HCT116 (cell line): ENCODE measurements around the gene PLD5. TPM values are rescaled to one million over a fixed set of nuclear protein-coding genes. Genes with fewer than 3 reads are reported as not detected.

Experiments
- ATAC-seq: fragments of 200-7000 bp; cut with Tn5 transposase; 2 replicates; pipeline ENCODE4 v1.9.1; 2020; ENCODE audit warnings: mild to moderate bottlenecking, moderate library complexity
- BruUV-seq: library from RNA; stranded (reverse); fragments of 400-500 nt; replicated peaks from 2 replicates; lab custom pipeline; 2021; lab: Mats Ljungman, UMichigan
- CTCF ChIA-PET: fragments of 300-600 bp; sonication (Branson Sonifier 250); formaldehyde crosslinking; loops from one replicate; lab custom pipeline; 2021; ENCODE audit warnings: antibody characterized with exemption; lab: Charles Lee
- POLR2A ChIA-PET: fragments of 300-600, 350-600 bp; sonication (Branson Sonifier 250); formaldehyde crosslinking; loops from one replicate; lab custom pipeline; 2021; ENCODE audit warnings: antibody characterized with exemption; lab: Charles Lee
- RAD21 ChIA-PET, 2 experiments: fragments of 300-600 bp; sonication (Branson Sonifier 250); formaldehyde crosslinking; loops; one replicate each; lab custom pipeline; 2023; ENCODE audit warnings: low total read pairs in 2 of 2; ENCODE audit not compliant: uncharacterized antibody in 2 of 2, unreplicated experiment in 2 of 2, low non-redundant PET in 1 of 2; lab: Charles Lee
- DNase-seq: peaks from one replicate; pipeline ENCODE4 v3.0.0-alpha.2; 2010; ENCODE audit warnings: low read depth, low spot score
- H2AFZ ChIP-seq: fragments of 200-600 bp; shearing (Covaris generic), sonication (generic); 2 replicates; pipeline ENCODE4 v1.6.1; 2017; ENCODE audit warnings: low read depth, mixed run types, mixed read lengths, antibody characterized with exemption, low read length; ENCODE audit not compliant: poor library complexity, severe bottlenecking
- H3K27ac ChIP-seq: 2 replicates; pipeline ENCODE4 v1.5.1; 2012; ENCODE audit warnings: low read depth, low read length
- H3K27me3 ChIP-seq: fragments of 200-600 bp; sonication (generic); 2 replicates; pipeline ENCODE4 v1.6.1; 2016; ENCODE audit warnings: mixed run types, low read length, mixed read lengths; ENCODE audit not compliant: insufficient read depth
- H3K36me3 ChIP-seq, 2 experiments: fragments of 200-500 bp in 1 of 2; fragments of 200-600 bp in 1 of 2; sonication (Bioruptor generic) in 1 of 2; sonication (generic) in 1 of 2; 2 replicates each; pipeline versions ENCODE4 v1.5.1 to v1.6.1; 2014 to 2016; ENCODE audit warnings: low read length in 2 of 2, inconsistent platforms in 1 of 2, mixed read lengths in 1 of 2, mixed run types in 1 of 2; ENCODE audit not compliant: insufficient read depth in 2 of 2, control insufficient read depth in 1 of 2
- H3K4me1 ChIP-seq, 2 experiments: fragments of 200-600 bp in 1 of 2; sonication (generic) in 1 of 2; 2 replicates each; pipeline versions ENCODE4 v1.5.1 to v1.6.1; 2012 to 2017; ENCODE audit warnings: low read length in 2 of 2, inconsistent platforms in 1 of 2, mild to moderate bottlenecking in 1 of 2, mixed read lengths in 1 of 2, mixed run types in 1 of 2, moderate library complexity in 1 of 2; ENCODE audit not compliant: insufficient read depth in 2 of 2, control insufficient read depth in 1 of 2
- H3K4me2 ChIP-seq: fragments of 200-600 bp; sonication (generic); 2 replicates; pipeline ENCODE4 v1.6.1; 2017; ENCODE audit warnings: mixed run types, low read length, mixed read lengths
- H3K4me3 ChIP-seq, 2 experiments: fragments of 200-600 bp in 1 of 2; sonication (generic) in 1 of 2; replicated peaks in 1 of 2; 2 replicates each; pipeline ENCODE4 v1.5.1; 2011 to 2016; ENCODE audit warnings: low read length in 2 of 2, control low read depth in 1 of 2, low read depth in 1 of 2, mild to moderate bottlenecking in 1 of 2, mixed read lengths in 1 of 2, mixed run types in 1 of 2
- H3K79me2 ChIP-seq: fragments of 200-600 bp; sonication (generic); 2 replicates; pipeline ENCODE4 v1.6.1; 2017; ENCODE audit warnings: mild to moderate bottlenecking, mixed run types, low read length, moderate library complexity, mixed read lengths; ENCODE audit not compliant: insufficient read depth
- H3K9ac ChIP-seq: fragments of 200-600 bp; sonication (generic); 2 replicates; pipeline ENCODE4 v1.6.1; 2016; ENCODE audit warnings: low read length, mixed read lengths
- H3K9me2 ChIP-seq: fragments of 200-600 bp; sonication (generic), shearing (Covaris generic); 2 replicates; pipeline ENCODE4 v1.6.1; 2017; ENCODE audit warnings: mixed run types, mild to moderate bottlenecking, moderate library complexity; ENCODE audit not compliant: insufficient read depth
- H3K9me3 ChIP-seq, 2 experiments: fragments of 200-500 bp in 1 of 2; fragments of 200-600 bp in 1 of 2; sonication (Bioruptor generic) in 1 of 2; sonication (generic) in 1 of 2; 2 replicates each; pipeline ENCODE4 v1.6.1; 2014 to 2017; ENCODE audit warnings: low read length in 2 of 2, mixed read lengths in 2 of 2, inconsistent platforms in 1 of 2, low read depth in 1 of 2, mild to moderate bottlenecking in 1 of 2, mixed run types in 1 of 2, moderate library complexity in 1 of 2; ENCODE audit not compliant: control insufficient read depth in 1 of 2, insufficient read depth in 1 of 2
- H4K20me1 ChIP-seq: fragments of 200-600 bp; sonication (generic), shearing (Covaris generic); 2 replicates; pipeline ENCODE4 v1.6.1; 2017; ENCODE audit warnings: mixed run types, mild to moderate bottlenecking, moderate library complexity; ENCODE audit not compliant: insufficient read depth
- CTCF ChIP-seq, 3 experiments: fragments of 200-600 bp in 1 of 3; sonication (generic) in 1 of 3; IDR thresholded peaks in 2 of 3; conservative IDR thresholded peaks in 1 of 3; 2 replicates each; pipeline ENCODE4 v1.5.1; 2012 to 2017; ENCODE audit warnings: low read depth in 2 of 3, low read length in 2 of 3, antibody characterized with exemption in 1 of 3, borderline replicate concordance in 1 of 3, control low read depth in 1 of 3, mild to moderate bottlenecking in 1 of 3, mixed read lengths in 1 of 3, mixed run types in 1 of 3, moderate library complexity in 1 of 3; ENCODE audit not compliant: insufficient read depth in 1 of 3
- EZH2phosphoT487 ChIP-seq: fragments of 200-600 bp; IDR thresholded peaks from 2 replicates; pipeline ENCODE4 v1.6.1; 2018; ENCODE audit warnings: antibody characterized with exemption, borderline replicate concordance
- SP1 ChIP-seq: IDR thresholded peaks from 2 replicates; pipeline ENCODE4 v1.6.1; 2012; ENCODE audit warnings: low read depth
- ZNF274 ChIP-seq: fragments of 200-500 bp; sonication (Bioruptor generic); IDR thresholded peaks from 2 replicates; pipeline ENCODE4 v1.6.1; 2014; ENCODE audit warnings: mild to moderate bottlenecking, low read depth, low read length, inconsistent platforms
- intact Hi-C: fragments of 100-400 bp; cut with micrococcal nuclease; formaldehyde crosslinking; loops from 2 replicates; pipeline ENCODE4 v1.10.0; 2022
- total RNA-seq: library from RNA; stranded (reverse); gene quantifications from one replicate; pipeline ENCODE4 v1.2.1, GENCODE V29; 2021; ENCODE audit not compliant: unreplicated experiment

The PLD5 gene
- total RNA-seq, 1 experiment from 2014 or later: not detected

GRCh38 chr1:242425232-242425631 is 99.3 kb downstream of the PLD5 start:
- intact Hi-C loops: no loop called here
- H3K27me3 ChIP-seq: no peaks in the 10 kb centered on the region
- H3K36me3 ChIP-seq: no peaks in the 10 kb centered on the region
- RAD21 ChIA-PET: no interaction called here
- H3K9ac ChIP-seq: no peak overlapping the region
- H2AFZ ChIP-seq: no peak overlapping the region
- no peak overlapping the region for H3K27ac ChIP-seq
- no peaks in the 10 kb centered on the region for H3K9me3 ChIP-seq
- BruUV-seq: no TSS peak
- H4K20me1 ChIP-seq: no peaks in the 10 kb centered on the region
- no peak overlapping the region for H3K4me3 ChIP-seq
- POLR2A ChIA-PET: no interaction called here
- TF ChIP-seq ZNF274 (no peak), CTCF (IDR thresholded peaks at IDR 0.05 in 2 of 3, conservative IDR thresholded peaks at IDR 0.05 in 1 of 3; ENCODE audit: borderline replicate concordance in 1 of 3, insufficient read depth in 1 of 3, low read depth in 2 of 3, low read length in 2 of 3) (peak in 2 of 3 experiments; percentile 24 to 47; a peak in 3 of 6 replicates)
- H3K79me2 ChIP-seq: no peaks in the 10 kb centered on the region
- peak; percentile 15 for DNase-seq
- peak; percentile 67; the same call in 1 of the 2 replicates for ATAC-seq
- CTCF ChIA-PET: interaction anchor here (0.5 to 0.7 kb wide), 2 partner anchors 30 to 373 kb away, joined by 3 read pairs; no protein-coding TSS in a partner anchor
- no peak overlapping the region for H3K4me2 ChIP-seq
- no peaks in the 10 kb centered on the region for H3K9me2 ChIP-seq
- H3K4me1 ChIP-seq: no peaks in the 10 kb centered on the region

GRCh38 chr1:242416657-242417056 is 107.8 kb downstream of the PLD5 start:
- Histone ChIP-seq H3K9ac (no peak overlapping the region), H3K79me2 (no peaks in the 10 kb centered on the region), H3K27ac (no peak overlapping the region), H3K4me2 (no peak overlapping the region), H4K20me1 (no peaks in the 10 kb centered on the region), H3K36me3 (no peaks in the 10 kb centered on the region), H3K4me3 (no peak overlapping the region), H2AFZ (no peak overlapping the region), H3K9me2 (no peaks in the 10 kb centered on the region), H3K9me3 (no peaks in the 10 kb centered on the region), H3K27me3 (no peaks in the 10 kb centered on the region), H3K4me1 (no peaks in the 10 kb centered on the region)
- no peak for DNase-seq
- POLR2A ChIA-PET: no interaction called here
- no peak for TF ChIP-seq SP1
- TF ChIP-seq EZH2phosphoT487: no peak
- CTCF ChIA-PET: no interaction called here
- ATAC-seq: no peak
- RAD21 ChIA-PET: no interaction called here
- intact Hi-C loops: no loop called here
- no TSS peak for BruUV-seq
